GM21360 (cell line): ENCODE data around the gene XDH.

Source experiments
- ATAC-seq: cut with Tn5 transposase; IDR thresholded peaks from one replicate; pipeline ENCODE4 v1.9.1; 2021; ENCODE audit warnings: mild to moderate bottlenecking, moderate library complexity; ENCODE audit not compliant: unreplicated experiment

Gene XDH

DNA sequence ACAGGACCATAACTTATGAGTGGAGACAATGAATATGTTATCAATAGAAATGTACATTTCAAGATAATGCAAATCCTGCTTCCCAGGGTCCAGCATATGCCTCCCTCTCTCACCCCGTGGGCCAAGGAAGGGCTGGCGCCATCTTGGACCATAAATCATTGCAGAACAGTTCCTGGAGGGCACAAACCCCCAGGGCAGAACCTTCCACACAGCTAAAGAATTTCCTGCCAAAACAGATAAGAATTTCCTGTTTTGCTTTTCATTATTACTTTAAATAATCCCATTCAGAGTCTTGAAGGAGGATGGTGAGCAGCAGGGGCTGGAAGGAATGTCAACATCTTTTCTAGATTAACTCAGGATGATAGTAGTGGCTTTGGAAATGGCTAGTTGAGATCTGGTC lies 126.9 kb downstream of the XDH start:
- no peak for ATAC-seq

DNA sequence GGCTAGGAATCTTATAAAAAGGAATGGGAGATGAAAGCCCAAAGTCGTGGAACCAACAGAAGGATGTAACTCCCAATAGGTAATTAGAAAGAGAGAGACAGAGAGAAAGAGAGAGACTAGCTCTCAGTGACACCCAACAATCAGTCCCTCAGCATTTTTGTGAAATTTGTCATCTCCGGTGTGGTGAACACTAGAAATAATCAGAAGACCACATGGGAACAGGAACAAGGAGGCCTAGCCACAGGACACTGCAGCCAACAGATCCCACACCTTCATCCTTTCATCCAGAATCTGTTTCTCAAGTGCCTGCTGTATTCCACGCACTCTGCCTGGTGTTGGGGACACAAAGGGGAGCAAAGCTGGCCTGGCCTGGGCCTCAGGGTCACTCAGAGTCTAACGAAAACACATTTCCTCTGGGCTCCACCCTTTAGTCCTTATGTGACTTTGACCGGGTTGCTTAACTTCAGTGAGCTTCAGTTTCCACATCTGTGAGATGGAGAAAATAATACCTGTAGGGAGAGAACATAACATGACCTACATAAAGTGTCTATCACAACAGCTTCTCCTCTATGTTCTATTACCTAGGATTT lies 127.5 kb downstream of the XDH start:
- ATAC-seq: no peak

DNA sequence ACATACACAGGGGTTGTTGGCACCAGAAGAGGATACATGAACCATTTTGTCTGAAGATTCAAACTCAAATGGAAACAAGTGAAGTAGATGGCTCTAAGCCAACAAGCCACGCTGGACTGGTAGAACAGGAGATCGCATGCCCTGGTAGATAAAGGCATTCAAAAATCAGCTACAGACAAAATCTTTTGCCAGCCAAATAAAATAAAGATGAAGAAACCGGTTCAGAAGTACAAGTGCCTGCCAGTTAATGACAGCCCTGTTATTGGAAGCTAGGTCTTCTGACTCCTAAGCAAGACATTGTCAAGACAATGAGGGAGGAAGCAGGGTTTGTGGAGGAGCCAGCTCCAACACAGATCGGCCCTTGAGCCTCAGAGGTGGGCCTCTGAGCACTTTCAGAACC lies 128.3 kb downstream of the XDH start:
- ATAC-seq: no peak
